HUDEP-2 (cell line): ENCODE data around the gene HES5.

Experiments used
- DNase-seq, 76 experiments: peaks; one replicate each; lab custom pipeline; 2025; ENCODE audit not compliant: unreplicated experiment in 76 of 76; lab: John Stamatoyannopoulos, UW

The HES5 gene

DNA sequence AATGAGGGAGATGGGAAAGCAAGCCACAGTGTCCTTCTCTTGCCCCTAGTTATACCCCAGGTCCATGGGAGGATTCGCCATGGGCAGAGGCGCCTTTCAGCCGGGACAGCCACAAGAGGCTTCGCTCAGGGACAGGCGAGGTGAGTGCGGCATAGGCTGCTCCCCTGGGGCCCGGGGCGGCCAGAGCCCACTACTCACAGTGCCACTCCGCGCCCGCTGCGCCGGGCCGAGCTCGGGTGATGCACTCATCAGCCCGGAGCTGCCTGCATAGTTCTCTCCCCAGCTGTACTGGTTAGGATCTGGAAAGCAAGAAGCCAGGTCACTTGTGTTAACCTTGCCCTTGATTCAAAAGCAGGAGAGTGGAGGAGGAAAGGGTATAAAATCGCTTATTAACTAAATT, 12.1 kb downstream of the HES5 start:
- DNase-seq: no peak

- no peak for DNase-seq
These were observed 13.1 kb downstream of the HES5 start for GRCh38 chr1:2516946-2517345.

DNA sequence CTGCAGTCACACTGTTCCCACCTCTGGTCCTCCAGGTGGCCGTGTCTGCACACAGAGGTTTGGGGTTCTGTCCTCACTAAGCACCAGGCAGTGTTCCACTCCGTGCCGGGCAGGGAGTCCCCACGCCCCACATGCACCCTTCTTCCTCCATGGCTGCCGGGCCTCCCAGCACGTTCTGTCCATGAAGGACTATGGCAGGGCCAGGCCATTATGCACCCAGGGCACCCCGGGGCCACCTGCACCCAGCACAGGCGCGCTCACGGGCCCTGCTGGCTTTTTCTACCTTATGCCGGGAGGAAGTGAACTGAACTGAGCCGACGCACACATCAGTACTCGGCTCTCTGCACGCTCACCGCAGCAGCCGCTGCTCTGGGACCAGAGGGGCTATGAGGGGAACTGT, 13.9 kb downstream of the HES5 start:
- no peak for DNase-seq

DNA sequence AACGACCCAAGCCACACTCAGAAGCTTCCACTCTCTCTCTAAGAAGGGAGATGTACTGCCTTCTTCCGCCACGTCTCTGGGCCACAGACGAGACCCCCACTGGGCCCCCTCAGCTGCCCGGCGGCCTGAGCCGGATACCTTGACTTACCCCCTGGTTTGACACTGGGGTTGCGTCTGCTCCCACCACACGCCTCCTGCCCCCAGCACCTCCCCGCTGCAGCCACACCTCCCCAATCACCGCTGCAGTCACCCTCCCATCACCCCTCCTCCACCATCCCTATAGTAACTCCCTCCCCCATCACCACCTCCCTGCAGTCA, 14.3 kb downstream of the HES5 start:
- no peak for DNase-seq

- no peak for DNase-seq
These were observed 14.9 kb downstream of the HES5 start for GRCh38 chr1:2514863-2515762.

- no peak for DNase-seq
These were observed 16.0 kb downstream of the HES5 start for GRCh38 chr1:2513939-2514652.

GRCh38 chr1:2512862-2513421, 17.1 kb downstream of the HES5 start:
- no peak for DNase-seq

DNA sequence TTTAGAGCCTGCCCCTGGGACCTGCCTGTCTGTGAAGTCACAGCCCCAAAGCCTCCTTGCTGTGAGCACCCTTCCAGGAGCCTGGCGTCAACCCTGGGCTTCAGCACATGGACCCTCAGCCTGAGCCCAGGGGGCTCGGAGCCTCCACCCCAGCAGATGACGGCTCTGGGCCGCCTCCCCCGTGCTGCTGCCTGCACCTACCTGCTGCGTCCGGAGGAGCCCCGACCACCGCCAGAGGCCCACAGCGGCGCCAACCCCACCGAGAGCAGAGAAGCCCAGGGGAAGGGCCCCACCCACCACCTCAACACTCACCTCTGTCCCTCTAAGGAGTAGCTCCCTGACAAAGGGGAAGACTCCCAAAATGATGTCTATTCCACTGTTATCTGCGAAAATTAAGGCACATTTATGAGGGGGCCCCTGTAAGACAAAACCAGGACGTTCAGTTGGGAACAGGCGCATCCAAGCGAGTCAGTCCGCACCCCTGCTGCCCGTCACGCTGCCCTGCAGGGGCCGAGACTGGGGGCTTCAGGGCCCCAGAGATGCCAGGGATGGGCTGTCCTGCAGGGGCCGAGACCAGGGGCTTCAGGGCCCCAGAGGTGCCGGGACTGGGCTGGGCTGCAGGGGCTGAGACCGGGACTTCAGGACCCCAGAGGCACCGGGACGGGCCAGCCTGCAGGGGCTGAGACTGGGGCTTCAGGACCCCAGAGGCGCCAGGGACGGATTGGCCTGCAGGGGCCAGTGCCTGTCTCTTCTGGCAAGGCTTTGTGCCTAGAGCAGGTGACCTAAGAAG, 19.5 kb downstream of the HES5 start:
- DNase-seq: no peak

DNA sequence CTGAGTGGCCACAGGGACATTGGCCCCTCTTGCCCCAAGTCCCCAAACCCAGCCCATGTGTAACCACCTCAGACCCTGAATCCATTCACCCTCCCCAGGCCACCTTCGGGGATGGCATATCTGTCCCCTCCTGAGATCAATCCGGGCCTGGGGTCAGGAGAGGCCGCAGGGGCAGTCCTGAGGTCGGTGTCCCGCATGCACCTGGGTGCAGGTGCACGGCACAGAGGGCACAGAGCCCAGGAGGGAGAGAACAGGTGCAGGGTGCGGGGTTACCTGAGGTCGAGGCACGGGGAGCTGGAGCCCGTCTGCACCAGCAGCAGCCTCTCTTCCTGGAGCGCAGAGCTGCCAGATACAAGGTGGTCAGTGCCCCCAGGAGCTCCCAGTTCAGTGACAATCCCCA, 20.5 kb downstream of the HES5 start:
- no peak for DNase-seq

GRCh38 chr1:2508751-2509150, 21.3 kb downstream of the HES5 start:
- DNase-seq: no peak

DNA sequence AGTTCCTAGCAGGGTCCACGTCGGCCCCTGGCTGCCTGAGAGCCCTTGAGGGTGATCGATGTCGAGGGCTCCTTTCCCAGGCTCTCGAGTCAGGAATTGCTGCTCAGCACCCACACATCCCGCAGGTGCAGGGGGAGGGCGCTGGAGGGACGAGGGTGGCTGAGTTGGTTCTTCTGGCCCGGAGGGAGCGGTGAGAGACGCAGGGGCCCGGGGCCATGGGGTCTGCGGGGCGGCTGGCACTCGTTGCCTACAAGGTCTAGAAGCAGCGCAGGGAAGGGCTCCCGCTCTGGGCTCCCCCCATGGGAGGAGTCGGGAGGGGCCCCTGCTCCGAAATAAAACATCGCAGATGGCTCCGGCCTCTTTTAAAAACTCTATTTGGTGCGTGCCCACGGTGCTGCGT, 21.9 kb downstream of the HES5 start:
- no peak for DNase-seq

GRCh38 chr1:2507744-2508155, 22.3 kb downstream of the HES5 start:
- DNase-seq: no peak

GRCh38 chr1:2506901-2507565, 23.0 kb downstream of the HES5 start:
- DNase-seq: no peak

GRCh38 chr1:2506007-2506860, 23.8 kb downstream of the HES5 start:
- DNase-seq: no peak

DNA sequence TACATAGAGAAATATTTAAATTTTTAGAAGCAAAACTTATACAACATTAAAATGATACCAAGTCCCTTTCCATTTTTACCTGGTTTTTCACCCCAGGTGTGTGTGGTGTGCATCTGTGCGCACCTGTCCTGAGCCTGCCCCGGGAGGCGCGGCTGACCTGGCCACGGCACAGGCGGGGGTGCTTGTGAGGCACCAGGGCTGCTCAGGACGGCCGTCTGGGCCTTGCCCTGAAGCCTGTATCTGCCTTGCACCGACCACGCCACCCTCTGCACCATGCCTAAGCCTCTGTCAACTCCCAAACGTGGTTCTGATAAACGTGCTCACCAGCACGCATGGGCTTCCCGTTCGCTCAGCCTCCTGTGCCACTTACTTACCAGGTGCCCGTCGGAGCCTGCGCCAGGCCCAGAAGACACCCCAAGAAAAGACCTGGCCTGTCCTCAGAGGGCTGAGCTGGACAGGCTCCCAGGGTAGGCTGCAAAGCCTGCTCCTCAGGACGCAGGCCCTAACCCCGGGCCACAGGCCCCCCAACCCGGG, 24.5 kb downstream of the HES5 start:
- DNase-seq: no peak

GRCh38 chr1:2504949-2505272, 25.2 kb downstream of the HES5 start:
- no peak for DNase-seq

GRCh38 chr1:2504225-2504948, 25.7 kb downstream of the HES5 start:
- no peak for DNase-seq

DNA sequence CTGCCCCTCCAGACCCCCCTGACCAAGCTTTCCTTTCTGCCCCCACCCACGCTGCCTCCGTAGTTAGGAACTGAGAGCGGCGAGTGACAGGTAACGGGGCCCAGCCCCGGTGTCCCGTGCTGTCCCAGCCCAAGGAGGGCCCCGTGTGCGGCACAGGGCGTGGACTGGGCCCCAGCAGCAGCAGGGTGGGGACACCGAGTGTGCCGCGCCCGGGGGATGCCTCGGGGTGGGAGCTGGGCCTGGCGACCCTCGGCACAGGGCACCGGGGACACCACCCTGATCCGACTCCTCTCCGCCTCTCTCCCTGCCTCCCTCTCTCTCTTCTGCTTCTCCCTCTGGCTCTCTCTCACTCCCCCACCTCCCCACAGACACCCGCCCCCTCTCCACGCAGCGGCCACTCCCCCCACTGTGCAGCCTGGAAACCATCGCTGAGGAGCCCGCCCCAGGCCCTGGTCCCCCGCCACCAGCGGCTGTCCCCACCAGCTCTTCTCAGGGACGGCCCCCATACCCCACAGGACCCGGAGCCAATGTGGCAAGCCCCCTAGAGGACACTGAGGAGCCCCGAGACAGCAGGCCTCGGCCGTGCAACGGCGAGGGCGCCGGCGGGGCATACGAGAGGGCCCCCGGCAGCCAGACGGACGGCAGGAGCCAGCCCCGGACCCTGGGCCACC, 26.4 kb downstream of the HES5 start:
- no peak for DNase-seq
